Activated CD4-positive, alpha-beta T cell treated with anti-CD3 and anti-CD28 coated beads for 1 hour (primary cell): ENCODE data around the gene TOPORS.
A peak's percentile ranks its signal among the peaks of the same experiment; 100 is the strongest.
"Not testable (repeated sequence)": the region's sequence is repeated elsewhere in the genome, so short reads cannot be mapped to it uniquely, and the experiment has no call there.

Source experiments
- DNase-seq: peaks from one replicate; pipeline ENCODE4 v3.0.0-alpha.2; 2020

TOPORS gene

DNA sequence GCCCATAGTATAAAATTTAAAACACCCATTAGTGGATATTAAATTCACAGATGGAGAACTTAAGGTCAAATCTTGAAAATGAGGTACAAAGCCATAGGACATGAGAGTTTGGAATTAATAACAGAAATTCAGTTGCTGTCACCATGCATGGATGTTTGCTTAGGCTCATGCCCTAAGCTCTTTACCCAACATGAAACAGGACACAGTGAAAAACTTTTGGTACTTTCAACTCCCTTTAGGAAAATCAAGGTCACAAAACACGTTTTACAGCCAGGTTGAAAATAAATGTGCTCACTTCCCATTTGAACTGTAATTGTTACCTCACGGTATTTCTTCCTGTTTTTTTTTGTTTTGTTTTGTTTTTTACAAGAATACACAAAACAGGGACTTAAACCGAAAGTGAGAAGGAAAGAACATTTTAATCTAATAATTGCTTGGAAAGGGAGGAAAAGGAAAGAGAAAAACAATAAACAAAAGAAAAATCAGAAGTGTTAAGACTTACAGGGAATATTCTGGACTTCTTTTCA, 6.1 kb upstream of the TOPORS start:
- no peak for DNase-seq

DNA sequence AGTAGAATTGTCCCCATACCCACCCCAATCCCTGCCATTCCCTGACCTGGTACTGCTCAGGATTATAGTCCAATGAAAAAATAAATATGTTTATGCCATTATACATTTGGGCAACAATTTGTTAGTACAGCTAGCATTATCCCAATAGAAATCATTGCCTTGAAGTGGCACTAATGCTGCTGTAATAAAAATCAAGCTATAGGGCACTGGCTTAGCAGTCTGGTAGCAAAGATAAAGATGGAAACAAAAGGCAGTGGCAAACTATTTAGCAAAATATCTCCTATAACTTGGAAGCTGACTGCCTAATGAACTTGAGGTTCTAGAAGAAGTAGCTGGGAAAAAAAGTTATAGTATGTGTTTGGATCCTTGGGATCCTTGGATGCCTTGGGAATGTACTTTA, 2.2 kb upstream of the TOPORS start:
- DNase-seq: no peak

DNA sequence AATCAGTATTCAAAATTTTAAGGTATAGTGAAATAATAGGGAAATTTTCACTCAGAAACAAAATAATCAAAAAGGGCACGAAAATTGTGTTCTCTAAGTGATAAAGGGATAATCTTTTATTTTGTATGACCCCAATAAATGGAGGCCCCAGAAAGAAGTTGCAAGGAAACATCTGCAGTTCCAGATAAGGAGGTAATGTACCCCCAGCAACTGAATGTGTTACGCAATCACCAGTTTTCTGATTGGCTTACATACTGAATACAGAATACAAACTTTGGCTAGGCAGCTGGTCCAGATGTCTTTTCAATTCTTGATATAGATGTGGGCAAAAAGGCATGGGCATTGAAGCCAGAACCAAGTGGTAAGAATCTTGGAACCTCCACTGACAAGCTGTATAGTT, 1.7 kb upstream of the TOPORS start:
- no peak for DNase-seq

DNA sequence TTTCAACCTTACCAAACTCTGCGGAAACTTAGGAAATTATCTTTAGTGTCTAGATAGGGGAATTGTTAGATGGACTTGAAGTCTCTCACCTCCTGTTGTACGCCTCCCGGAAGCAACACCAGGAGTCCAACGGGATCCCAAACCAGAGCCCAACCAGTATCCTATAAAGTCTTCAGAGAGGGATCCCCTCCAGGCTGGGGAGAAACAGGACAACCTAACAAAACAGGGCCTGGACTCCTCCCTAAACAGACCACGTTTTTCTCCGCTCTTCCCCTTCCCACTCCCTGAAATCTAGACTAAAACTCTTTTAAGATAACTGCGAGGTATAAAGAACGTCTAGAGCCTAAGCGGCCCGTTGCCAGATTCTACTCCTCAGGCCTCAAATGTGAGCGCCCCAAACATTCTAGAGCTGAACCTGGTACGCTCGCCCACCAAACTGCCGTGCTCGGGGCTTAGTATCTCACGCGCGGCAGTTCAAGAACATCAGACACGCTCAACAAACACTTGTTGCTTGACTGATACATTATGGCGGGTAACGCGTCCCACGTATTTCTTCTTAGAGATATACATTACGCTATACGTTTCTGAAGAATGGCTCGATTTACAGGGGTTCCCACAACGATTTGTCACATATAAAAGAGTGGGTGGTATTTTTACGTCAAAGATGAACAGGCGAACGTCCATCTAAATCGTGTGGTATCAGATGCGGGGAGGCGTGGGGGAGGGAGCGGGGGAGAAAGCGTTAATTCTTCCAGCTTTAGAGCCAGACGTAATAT, 922 bp downstream of the TOPORS start:
- peak; percentile 30 for DNase-seq

DNA sequence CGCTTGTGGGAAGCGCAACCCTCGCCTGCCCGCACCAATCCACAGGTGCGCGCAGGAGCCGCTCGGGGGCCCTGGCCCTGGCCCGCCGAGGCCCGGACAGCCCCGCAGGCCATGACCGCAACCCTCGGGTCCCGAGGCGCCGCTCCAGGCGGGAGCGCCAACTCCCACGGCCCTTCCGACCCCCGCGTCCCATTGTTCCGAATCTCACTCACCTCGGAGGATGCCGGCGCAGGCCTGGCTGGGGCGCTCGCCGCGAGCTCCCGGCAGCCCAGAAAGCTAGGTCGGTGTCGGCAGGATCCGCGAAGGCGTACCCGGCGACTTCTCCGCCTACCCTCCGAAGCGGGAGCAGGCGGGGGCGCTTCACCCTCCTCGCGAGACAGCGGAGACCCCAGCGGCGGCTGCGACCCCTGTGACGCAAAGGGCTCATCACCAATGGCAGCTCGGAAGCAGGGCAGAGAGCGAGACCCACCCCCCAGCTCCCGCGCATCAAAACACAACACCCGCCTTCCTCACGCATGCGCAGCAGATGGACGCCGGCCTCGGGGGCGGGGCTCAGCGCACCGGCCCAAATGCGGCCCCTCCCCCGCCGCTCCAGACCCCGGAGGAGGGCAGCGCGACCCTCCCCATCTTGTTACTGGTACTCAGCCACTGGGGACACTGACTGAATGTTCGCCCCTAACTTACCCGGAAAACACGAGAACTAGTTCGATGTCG, 1.7 kb downstream of the TOPORS start:
- DNase-seq: peak; percentile 93

DNA sequence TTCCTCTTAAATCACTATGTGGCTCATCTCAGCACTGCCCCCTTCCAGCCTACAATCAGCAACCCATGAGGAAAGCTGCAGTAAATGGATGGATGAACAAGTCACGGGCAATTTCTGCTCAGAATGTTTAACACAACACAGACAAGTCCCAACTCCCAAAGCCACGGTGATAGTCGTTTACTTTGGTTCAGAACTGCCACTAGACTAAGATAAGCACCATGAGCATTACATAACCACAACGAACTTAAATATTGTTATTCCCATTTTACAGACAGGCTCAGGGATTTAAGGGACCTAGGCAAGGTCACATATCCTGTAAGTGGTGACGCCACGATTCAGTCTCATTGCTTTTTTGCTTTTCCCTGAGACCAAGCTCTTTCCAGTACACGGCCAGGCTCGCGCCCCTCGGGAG, 2.2 kb downstream of the TOPORS start:
- no peak for DNase-seq

DNA sequence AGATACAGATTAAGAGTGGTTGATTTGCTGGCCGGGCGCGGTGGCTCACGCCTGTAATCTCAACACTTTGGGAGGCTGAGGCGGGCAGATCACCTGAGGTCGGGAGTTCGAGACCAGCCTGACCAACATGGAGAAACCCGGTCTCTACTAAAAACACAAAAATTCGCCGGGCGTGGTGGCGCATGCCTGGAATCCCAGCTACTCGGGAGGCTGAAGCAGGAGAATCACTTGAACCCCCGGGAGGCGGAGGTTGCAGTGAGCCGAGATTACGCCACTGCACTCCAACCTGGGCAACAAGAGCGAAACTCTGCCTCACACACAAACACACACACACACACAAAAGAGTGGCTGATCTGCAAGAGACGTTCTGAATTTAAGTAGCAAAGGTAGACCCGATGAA, 4.2 kb downstream of the TOPORS start:
- DNase-seq: not testable (repeated sequence)

DNA sequence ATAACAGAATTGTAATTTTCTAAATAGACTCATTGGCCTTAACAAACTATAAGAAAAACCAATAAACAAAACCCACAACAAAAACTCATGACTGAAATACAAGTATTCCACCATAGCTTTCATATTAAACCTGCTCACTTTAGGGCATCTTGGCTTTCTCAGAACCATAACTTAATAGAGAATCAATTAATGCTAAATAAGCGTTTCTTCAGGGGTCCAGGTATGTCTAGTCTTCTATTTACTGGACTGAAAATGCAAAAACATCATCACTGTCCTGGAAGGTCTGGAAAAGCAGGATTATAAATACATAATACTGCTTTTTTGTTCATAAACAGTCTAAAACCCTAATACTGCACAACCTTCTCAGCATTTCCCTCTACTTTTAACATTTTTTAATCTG, 6.5 kb downstream of the TOPORS start:
- no peak for DNase-seq

DNA sequence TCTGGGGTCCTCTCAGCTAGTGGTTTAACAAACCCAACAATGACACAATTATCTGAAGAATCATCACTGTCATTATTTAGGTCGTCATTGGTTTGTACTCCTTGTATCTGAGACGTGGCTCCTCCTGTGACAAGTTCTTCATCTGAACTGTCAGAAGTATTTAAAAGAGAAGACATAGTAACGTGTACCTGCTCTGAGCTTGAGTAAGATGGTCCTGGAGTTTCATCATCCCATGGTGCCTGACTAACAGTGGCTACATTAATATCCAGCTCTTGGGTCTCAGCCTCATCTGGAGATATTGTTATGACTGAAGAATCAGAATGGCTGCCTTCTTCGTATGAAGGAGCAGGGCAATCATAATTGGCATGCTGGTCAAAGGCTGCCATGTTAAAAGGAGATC, 9.3 kb downstream of the TOPORS start:
- DNase-seq: no peak

DNA sequence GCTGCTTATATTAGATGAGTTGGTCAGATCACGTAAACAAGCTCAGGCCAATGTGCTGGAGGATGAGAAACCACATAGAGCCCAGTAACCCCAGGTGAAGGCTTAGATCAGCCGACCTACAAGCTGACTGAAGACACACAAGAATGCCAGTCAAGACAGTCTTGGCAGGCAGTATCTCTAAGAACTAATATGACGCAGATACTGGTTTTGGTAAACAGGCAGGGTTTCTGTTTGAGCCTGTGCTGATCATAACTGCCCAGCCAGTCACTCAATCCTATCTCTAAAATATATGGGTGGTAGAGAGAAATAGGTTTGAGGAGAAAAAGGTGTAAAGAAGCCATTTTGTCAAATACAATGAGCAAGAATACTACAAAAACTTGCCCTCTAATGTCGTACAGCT, 18.6 kb downstream of the TOPORS start:
- no peak for DNase-seq

DNA sequence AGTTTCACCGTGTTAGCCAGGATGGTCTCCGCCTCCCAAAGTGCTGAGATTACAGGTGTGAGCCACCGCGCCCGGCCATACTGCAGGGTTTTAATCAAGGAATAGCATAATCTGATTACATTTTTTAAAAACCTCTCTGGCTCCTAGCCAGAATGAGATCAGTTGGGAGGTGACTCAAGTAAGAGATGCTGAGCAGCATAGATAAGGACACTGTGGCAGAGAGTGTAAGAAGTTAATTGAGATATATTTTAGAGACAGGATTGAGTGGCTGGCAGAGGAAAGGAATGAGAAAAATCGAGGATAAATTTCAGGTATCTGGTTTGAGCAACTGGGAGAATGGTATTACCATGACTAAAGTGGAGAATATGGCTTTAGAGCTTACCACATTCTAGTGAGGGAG, 19.1 kb downstream of the TOPORS start:
- no peak for DNase-seq

DNA sequence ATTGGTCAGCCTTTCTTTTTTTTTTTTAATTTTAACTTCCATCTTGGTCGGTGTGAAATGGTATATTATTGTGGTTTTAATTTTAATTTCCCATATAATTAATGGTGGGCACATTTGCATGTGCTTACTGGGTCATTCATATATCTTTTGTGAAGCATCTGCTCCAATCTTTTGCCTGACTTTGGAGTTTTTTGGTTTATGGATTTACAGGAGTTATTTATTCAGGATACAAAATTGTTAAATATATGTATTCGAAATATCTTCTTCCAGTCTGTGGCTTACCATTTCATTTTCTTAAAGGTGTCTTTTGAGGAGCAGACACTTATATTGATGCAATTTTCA, 25.7 kb downstream of the TOPORS start:
- no peak for DNase-seq

DNA sequence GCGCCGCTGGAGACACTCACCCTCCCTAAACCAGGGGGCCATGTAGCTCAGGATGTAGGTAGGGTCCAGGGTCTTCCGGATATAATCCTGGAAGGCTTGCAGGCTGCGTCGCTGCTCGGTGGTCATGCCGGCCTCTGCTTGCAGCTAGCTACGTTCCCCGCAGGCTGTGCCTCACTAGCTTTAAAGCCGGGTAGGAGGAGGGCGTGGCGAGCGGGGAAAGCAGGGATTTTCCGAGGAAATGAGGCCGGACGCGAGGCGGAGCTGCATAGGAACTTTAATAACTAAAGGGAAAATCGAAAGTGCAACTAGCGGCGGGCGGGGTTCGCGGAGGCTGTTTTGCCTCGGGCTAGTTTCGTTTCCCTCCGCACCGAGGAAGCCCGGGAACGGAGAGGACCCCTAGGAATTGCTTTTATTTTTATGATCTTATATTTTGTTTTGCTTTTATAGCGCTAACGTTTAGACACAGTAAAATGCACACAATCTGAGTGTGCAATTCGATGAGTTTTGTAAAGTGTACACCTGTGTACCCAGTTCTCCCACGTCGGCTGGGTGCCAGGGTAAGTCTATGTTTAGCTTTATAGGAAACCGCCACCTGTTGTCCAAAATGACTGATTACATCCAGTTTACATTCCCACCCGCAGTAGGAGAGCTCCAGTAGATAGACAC, 26.2 kb downstream of the TOPORS start, which contains the start of gene RIGI:
RIGI (minus strand) TSS at position 156 of the 666 bp plus-strand sequence; CDS start at position 126, 30 bp downstream.
- DNase-seq: peak; percentile 85

DNA sequence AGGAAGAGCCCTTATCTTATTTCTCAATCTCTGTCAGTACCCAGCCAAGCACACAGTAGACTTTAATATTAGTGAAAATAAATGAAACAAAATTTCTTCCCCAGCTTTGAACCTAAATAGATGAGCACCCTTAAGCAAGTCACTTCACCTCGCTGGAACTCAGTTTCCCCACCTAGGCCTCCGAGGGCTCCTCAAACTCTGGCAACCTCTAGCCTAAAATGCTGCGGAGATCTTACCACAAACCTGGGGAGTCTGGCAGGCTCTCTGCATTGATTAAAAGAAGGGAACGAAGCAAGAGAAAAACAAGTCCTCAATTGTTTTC, 26.7 kb downstream of the TOPORS start:
- no peak for DNase-seq

DNA sequence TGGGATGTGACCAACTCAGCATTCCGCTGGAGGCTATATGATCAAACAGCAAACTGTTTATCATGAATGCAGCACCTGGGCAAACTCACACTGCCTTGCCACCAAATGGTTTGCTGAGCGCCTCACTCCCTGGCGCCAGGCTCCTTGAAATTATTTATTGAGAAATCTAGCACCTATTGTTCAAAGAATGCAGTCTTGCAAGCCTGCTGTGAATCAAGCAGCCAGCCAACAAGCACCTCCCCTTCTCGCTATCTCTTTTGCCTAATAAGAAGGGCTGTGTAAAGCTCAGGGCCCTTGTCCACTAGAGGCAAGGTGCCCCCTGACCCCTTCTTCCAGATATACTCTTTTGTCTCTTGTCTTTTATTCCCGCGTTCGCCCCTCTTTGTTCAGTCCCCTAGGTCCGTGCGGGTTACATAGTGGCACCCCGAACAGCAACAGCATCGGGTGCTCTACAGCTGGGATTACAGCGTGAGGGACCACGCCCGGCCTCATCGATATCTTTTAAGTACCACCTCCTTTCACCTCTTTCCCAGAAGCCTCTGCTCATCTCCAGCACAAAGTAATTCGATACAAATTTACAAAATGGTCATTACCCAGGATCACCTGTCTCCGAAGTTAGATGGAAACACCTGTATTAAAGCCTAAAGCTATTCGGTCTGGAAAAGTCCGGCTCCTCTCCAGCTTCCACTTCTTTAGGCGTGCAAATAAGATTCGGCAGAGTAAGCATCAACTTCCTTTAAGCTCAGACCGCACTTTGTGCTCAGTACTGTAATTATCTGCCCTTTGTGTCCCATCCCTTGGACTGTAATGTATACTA, 27.3 kb downstream of the TOPORS start:
- no peak for DNase-seq

DNA sequence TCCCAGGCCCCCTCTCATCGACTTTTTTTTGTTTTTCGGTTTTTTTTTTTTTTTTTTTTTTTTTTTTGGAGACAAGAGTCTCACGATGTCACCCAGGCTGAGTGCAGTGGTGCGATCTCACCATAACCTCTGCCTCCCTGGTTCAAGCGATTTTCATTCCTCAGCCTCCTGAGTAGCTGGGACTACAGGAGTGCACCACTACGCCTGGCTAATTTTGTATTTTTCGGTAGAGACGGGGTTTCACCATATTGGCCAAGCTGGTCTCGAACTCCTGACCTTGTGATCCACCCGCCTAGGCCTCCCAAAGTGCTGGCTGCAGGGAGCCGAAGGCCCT, 27.9 kb downstream of the TOPORS start:
- not testable (repeated sequence) for DNase-seq

DNA sequence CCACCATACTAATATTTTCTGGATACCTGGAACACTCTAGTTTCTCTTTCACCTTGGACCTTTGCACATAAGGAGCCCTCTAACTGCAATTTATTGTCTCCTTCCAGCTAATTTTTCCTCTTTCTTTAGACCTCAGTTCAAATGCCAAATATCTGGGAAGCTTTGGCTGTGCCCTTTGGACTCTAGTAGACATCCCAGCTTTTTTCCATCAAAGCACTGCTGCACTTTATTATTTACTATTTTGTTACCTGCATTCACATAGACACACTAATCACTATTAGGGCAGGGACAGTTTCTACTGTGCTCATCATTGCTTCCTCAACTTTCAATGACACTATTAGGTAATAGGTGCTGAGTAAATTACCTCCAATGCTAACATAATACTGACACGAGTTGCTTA, 28.5 kb downstream of the TOPORS start:
- DNase-seq: no peak

DNA sequence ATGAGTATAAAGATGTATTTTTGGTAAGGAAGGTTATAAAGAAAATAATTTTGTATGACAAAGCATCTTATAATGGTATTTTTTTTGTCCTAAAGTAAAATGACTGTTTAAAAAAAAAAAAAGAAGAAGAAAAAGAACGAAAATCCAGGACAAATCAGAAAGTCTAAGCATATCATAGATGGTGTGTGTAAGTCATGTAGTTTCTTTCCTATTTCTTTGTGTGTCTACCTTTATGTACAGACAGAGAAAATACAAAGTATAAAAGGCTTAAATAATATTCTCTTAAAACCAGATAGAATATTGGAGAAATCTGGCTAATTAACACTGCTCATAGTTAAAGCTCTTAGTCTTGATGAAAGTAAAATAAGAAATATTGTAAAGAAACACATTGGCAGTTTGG, 34.1 kb downstream of the TOPORS start:
- DNase-seq: no peak

DNA sequence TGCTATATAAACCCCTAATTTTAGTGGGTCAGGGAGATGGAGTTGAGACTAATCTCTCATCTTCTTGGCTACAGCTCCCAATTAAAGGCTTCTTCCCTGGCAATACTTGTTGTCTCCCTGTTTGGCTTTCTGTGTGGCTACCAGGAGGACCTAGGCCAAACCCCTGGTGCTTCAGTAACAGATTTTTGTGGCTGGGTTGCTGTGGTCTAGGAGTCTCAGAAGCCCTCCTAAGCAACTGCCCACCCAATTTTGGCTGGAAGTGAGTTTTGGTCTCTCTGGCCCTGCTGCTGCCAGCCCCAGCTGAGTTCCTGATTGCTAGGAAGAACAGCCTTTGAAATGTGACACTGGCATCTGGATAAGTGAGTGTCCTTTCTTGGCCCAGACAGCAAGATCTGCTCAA, 36.1 kb downstream of the TOPORS start:
- no peak for DNase-seq

DNA sequence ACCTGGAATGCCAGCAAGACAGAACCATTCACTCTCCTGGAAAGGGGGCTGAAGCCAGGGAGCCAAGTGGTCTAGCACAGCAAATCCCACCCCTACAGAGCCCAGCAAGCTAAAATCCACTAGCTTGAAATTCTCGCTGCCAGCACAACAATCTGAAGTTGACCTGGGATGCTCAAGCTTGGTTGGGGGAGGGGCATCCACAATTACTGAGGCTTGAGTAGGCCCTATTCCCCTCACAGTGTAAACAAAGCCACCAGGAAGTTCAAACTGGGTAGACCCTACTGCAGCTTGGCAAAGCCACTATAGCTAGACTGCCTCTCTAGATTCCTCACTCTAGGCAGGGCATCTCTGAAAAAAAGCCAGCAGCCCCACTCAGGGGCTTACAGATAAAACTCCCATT, 43.7 kb downstream of the TOPORS start:
- no peak for DNase-seq

DNA sequence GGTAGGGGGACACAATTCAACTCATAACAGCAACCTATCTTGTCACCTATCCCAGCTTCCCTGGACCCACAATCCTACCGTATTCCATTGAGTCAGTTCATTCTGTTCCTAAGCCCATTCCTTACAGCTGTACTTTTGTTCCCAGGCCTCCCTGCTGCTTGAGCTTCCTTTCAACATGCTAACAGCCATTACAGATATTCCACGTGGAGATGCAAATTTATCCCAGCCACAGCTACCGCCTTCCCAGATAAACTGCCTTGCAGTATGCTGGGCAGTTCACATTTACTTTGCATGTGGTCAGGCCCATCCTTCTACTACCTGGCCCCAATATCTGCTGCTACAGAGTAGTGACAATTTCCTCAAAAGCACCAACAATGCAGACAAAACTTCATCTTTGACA, 49.4 kb downstream of the TOPORS start:
- DNase-seq: no peak

DNA sequence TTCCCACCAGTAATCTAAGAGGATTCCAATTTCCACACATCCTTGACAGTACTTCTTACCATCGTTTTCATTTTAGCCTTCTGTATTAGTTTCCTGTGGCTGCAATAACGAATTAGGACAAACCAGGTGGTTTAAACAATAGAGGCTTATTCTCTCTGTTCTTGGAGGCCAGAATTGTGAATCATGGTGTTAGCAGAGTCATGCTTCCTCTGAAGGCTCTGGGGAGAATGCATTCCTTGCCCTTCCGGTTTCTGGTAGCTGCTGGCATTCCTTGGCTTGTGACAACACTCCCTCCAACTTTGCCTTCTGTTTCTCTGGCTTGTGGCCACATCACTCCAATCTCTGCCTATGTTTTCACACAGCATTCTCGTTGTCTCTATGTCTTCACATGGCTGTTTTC, 49.9 kb downstream of the TOPORS start:
- no peak for DNase-seq

DNA sequence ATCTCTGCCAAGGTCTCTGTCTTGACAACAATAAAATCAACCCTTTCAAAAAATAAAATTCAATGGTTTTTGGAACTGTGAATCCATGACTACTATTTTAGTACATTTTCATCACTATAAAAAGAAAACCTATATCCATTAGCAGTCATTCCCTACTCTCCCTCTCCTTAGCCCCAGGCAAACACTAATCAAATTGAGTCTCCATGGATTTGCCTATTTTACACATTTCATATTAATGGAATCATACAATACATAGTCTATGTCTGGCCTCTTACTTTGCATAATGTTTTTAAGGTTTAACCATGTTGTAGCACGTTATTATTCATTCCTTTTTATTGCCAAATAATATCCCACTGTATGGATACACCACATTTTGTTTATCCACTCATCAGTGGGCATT, 50.5 kb downstream of the TOPORS start:
- no peak for DNase-seq
